NCI-H446 (cell line): Measurements from ENCODE around the gene C1orf35.
"Not testable (repeated sequence)": the region's sequence is repeated elsewhere in the genome, so short reads cannot be mapped to it uniquely, and the experiment has no call there.

Experiments used
- DNase-seq, 2 experiments: peaks; one replicate each; lab custom pipeline; 2025; lab: John Stamatoyannopoulos, UW

The C1orf35 gene

GRCh38 chr1:228142155-228142691, 39.1 kb upstream of the C1orf35 start:
- DNase-seq = no peak

- no peak for DNase-seq
These were observed 38.3 kb upstream of the C1orf35 start for GRCh38 chr1:228141226-228142044.

- DNase-seq = no peak
These were observed 37.6 kb upstream of the C1orf35 start for GRCh38 chr1:228140724-228141225.

GRCh38 chr1:228139931-228140723, 37.0 kb upstream of the C1orf35 start, which contains the start of gene GUK1:
Gene GUK1, plus strand, starts transcription at chr1:228140279. Its CDS starts 24 bp downstream, at chr1:228140303.
- DNase-seq = peak; percentile 98 to 100

- no peak for DNase-seq
These were observed 36.3 kb upstream of the C1orf35 start for GRCh38 chr1:228139406-228139930.

- no peak for DNase-seq
These were observed 33.8 kb upstream of the C1orf35 start for GRCh38 chr1:228136901-228137300.

GRCh38 chr1:228134591-228134990, 31.5 kb upstream of the C1orf35 start:
- DNase-seq = no peak

GRCh38 chr1:228131766-228132165, 28.6 kb upstream of the C1orf35 start:
- no peak for DNase-seq

GRCh38 chr1:228125185-228125584, 22.1 kb upstream of the C1orf35 start:
- no peak for DNase-seq

GRCh38 chr1:228123505-228123904, 20.4 kb upstream of the C1orf35 start:
- no peak for DNase-seq

- no peak for DNase-seq
These were observed 19.9 kb upstream of the C1orf35 start for GRCh38 chr1:228122921-228123441.

- no peak for DNase-seq
These were observed 17.8 kb upstream of the C1orf35 start for GRCh38 chr1:228120857-228121489.

GRCh38 chr1:228120351-228120750, 17.2 kb upstream of the C1orf35 start:
- DNase-seq = no peak

GRCh38 chr1:228118040-228118439, 14.9 kb upstream of the C1orf35 start:
- DNase-seq = no peak

- no peak for DNase-seq
These were observed 14.2 kb upstream of the C1orf35 start for GRCh38 chr1:228117335-228117734.

GRCh38 chr1:228114827-228115226, 11.7 kb upstream of the C1orf35 start:
- no peak for DNase-seq

- DNase-seq = no peak
These were observed 9.5 kb upstream of the C1orf35 start for GRCh38 chr1:228112617-228113016.

- no peak for DNase-seq
These were observed 9.0 kb upstream of the C1orf35 start for GRCh38 chr1:228112167-228112566.

GRCh38 chr1:228111315-228111714, 8.2 kb upstream of the C1orf35 start:
- DNase-seq = not testable (repeated sequence)

GRCh38 chr1:228110556-228110955, 7.4 kb upstream of the C1orf35 start:
- DNase-seq = no peak

- DNase-seq = no peak
These were observed 6.9 kb upstream of the C1orf35 start for GRCh38 chr1:228109962-228110488.
